HepG2 (cell line): ENCODE data around the gene OR2K2. TPM values are rescaled to one million over a fixed set of nuclear protein-coding genes. Genes with fewer than 3 reads are reported as not detected.

Source experiments
- ATAC-seq: fragments of 200-7000 bp; cut with Tn5 transposase; 3 replicates; pipeline ENCODE4 v1.9.1; 2020; ENCODE audit warnings: mild to moderate bottlenecking, moderate library complexity
- BruUV-seq: library from RNA; stranded (reverse); fragments of 400-500 nt; replicated peaks from 2 replicates; lab custom pipeline; 2021; lab: Mats Ljungman, UMichigan
- CTCF ChIA-PET: fragments of 300-600 bp; formaldehyde crosslinking; extraction: SDS; loops from one replicate; lab custom pipeline; 2021; ENCODE audit warnings: low total read pairs, inconsistent platforms, low intra/inter-chr PET ratio; lab: Yijun Ruan, JAX
- POLR2A ChIA-PET: fragments of 350-600 bp; sonication (Branson Sonifier 250); formaldehyde crosslinking; loops from one replicate; lab custom pipeline; 2020; ENCODE audit warnings: antibody characterized with exemption, inconsistent platforms; lab: Yijun Ruan, JAX
- DNase-seq: peaks from one replicate; pipeline ENCODE4 v3.0.0-alpha.2; 2015; ENCODE audit warnings: low spot score
- FAIRE-seq: peaks from 3 replicates; lab custom pipeline; 2011; peaks lifted over from hg19 to GRCh38; lab: Jason Lieb, UNC
- H2AFZ ChIP-seq: one replicate; pipeline ENCODE4 v1.6.1; 2011; ENCODE audit warnings: low read length, inconsistent platforms
- H3K27ac ChIP-seq: fragments of 300-600 bp; 3 replicates; pipeline ENCODE4 v1.8.0; 2011; ENCODE audit warnings: mixed run types, mild to moderate bottlenecking, mixed read lengths, low read length, inconsistent platforms; ENCODE audit not compliant: insufficient read depth; ENCODE audit errors: extremely low read length
- H3K27me3 ChIP-seq, 2 experiments: fragments of 200-600 bp in 1 of 2; 2 replicates in 1 of 2; 3 replicates in 1 of 2; pipeline versions ENCODE4 v1.6.0 to v1.8.0; 2011; ENCODE audit warnings: low read length in 2 of 2, mild to moderate bottlenecking in 2 of 2, moderate library complexity in 2 of 2, inconsistent platforms in 1 of 2; ENCODE audit not compliant: insufficient read depth in 2 of 2, control insufficient read depth in 1 of 2
- H3K36me3 ChIP-seq, 2 experiments: fragments of 200-600 bp in 1 of 2; replicated peaks in 1 of 2; 2 replicates in 1 of 2; 3 replicates in 1 of 2; pipeline versions ENCODE4 v1.5.1 to v1.8.0; 2011; ENCODE audit warnings: low read length in 2 of 2, inconsistent platforms in 1 of 2; ENCODE audit not compliant: insufficient read depth in 2 of 2, control insufficient read depth in 1 of 2
- H3K4me1 ChIP-seq: 2 replicates; pipeline ENCODE4 v1.5.1; 2012; ENCODE audit warnings: low read length, inconsistent platforms; ENCODE audit not compliant: insufficient read depth
- H3K4me2 ChIP-seq: 2 replicates; pipeline ENCODE4 v1.6.0; 2011; ENCODE audit warnings: low read depth, low read length, inconsistent platforms
- H3K4me3 ChIP-seq, 3 experiments: fragments of 200-600 bp in 1 of 3; sonication (generic), shearing (Covaris generic) in 1 of 3; replicated peaks in 1 of 3; 2 replicates each; pipeline ENCODE4 v1.5.1; 2011 to 2016; ENCODE audit warnings: low read length in 3 of 3, inconsistent platforms in 2 of 3, low read depth in 2 of 3, mild to moderate bottlenecking in 2 of 3, control low read depth in 1 of 3, mixed read lengths in 1 of 3; ENCODE audit not compliant: insufficient read depth in 1 of 3
- H3K79me2 ChIP-seq: one replicate; pipeline ENCODE4 v1.6.1; 2011; ENCODE audit warnings: low read length, inconsistent platforms; ENCODE audit not compliant: insufficient read depth
- H3K9ac ChIP-seq: 2 replicates; pipeline ENCODE4 v1.6.0; 2011; ENCODE audit warnings: mild to moderate bottlenecking, low read depth, low read length, inconsistent platforms; ENCODE audit not compliant: insufficient read depth
- H3K9me3 ChIP-seq: 2 replicates; pipeline ENCODE4 v1.5.1; 2012; ENCODE audit warnings: mild to moderate bottlenecking, low read length
- H4K20me1 ChIP-seq: 2 replicates; pipeline ENCODE4 v1.6.0; 2011; ENCODE audit warnings: inconsistent platforms, mild to moderate bottlenecking, low read length, moderate library complexity; ENCODE audit not compliant: insufficient read depth
- ADNP ChIP-seq: sonication (generic); formaldehyde crosslinking; IDR thresholded peaks from 2 replicates; pipeline ENCODE4 v1.4.0; 2020; ENCODE audit warnings: missing genetic modification reagents
- CREM ChIP-seq, 2 experiments: sonication (generic) in 1 of 2; formaldehyde crosslinking in 1 of 2; IDR thresholded peaks; 2 replicates each; pipeline versions ENCODE4 v1.4.0 to v1.6.1; 2016 to 2020; ENCODE audit warnings: antibody characterized with exemption in 1 of 2, mild to moderate bottlenecking in 1 of 2, missing genetic modification reagents in 1 of 2
- EP300 ChIP-seq, 3 experiments: sonication (generic) in 1 of 3; formaldehyde crosslinking in 1 of 3; IDR thresholded peaks; 2 replicates each; pipeline versions ENCODE4 v1.5.1 to v1.6.1; 2011 to 2020; ENCODE audit warnings: low read depth in 2 of 3, low read length in 2 of 3, borderline replicate concordance in 1 of 3, improper control_type of control experiment in 1 of 3, mild to moderate bottlenecking in 1 of 3, missing genetic modification reagents in 1 of 3, moderate library complexity in 1 of 3
- ERF ChIP-seq: IDR thresholded peaks from 2 replicates; pipeline ENCODE4 v1.6.1; 2018; ENCODE audit warnings: missing biosample characterization, missing genetic modification reagents
- JARID2 ChIP-seq: sonication (generic); formaldehyde crosslinking; IDR thresholded peaks from 2 replicates; pipeline ENCODE4 v1.8.1; 2023; ENCODE audit warnings: missing genetic modification reagents, inconsistent platforms; ENCODE audit not compliant: insufficient replicate concordance
- KLF11 ChIP-seq: IDR thresholded peaks from 2 replicates; pipeline ENCODE4 v1.6.1; 2016; ENCODE audit warnings: missing compliant biosample characterization
- MTF2 ChIP-seq: sonication (generic); formaldehyde crosslinking; IDR thresholded peaks from 2 replicates; pipeline ENCODE4 v1.5.0; 2020; ENCODE audit warnings: missing genetic modification reagents, borderline replicate concordance
- NR2C2 ChIP-seq: sonication (generic); formaldehyde crosslinking; IDR thresholded peaks from 2 replicates; pipeline ENCODE4 v1.4.0; 2020; ENCODE audit warnings: missing genetic modification reagents, mild to moderate bottlenecking, moderate library complexity, borderline replicate concordance
- SIX4 ChIP-seq: sonication (generic); formaldehyde crosslinking; IDR thresholded peaks from 2 replicates; pipeline ENCODE4 v1.4.0; 2020; ENCODE audit warnings: missing genetic modification reagents
- SMAD3 ChIP-seq: sonication (generic); formaldehyde crosslinking; IDR thresholded peaks from 2 replicates; pipeline ENCODE4 v1.4.0; 2020; ENCODE audit warnings: missing genetic modification reagents
- SMARCE1 ChIP-seq: fragments of 450-650 bp; IDR thresholded peaks from 2 replicates; pipeline ENCODE4 v1.6.1; 2017; ENCODE audit warnings: borderline replicate concordance
- TBX2 ChIP-seq: sonication (generic); formaldehyde crosslinking; IDR thresholded peaks from 2 replicates; pipeline ENCODE4 v1.5.0; 2020; ENCODE audit warnings: missing genetic modification reagents, mild to moderate bottlenecking, borderline replicate concordance
- TBX3 ChIP-seq: fragments of 450-650 bp; IDR thresholded peaks from 2 replicates; pipeline ENCODE4 v1.6.1; 2017; ENCODE audit warnings: antibody characterized with exemption, mild to moderate bottlenecking, inconsistent platforms, borderline replicate concordance
- ZBTB20 ChIP-seq: sonication (generic); formaldehyde crosslinking; IDR thresholded peaks from 2 replicates; pipeline ENCODE4 v1.8.1; 2023; ENCODE audit warnings: missing genetic modification reagents, low read depth, mild to moderate bottlenecking, borderline replicate concordance
- ZNF12 ChIP-seq: sonication (generic); formaldehyde crosslinking; IDR thresholded peaks from 2 replicates; pipeline ENCODE4 v1.5.0; 2020; ENCODE audit warnings: missing genetic modification reagents
- ZNF354B ChIP-seq: sonication (generic); formaldehyde crosslinking; IDR thresholded peaks from 2 replicates; pipeline ENCODE4 v1.8.0; 2022; ENCODE audit warnings: mild to moderate bottlenecking, missing genetic modification reagents
- ZNF484 ChIP-seq: sonication (generic); formaldehyde crosslinking; IDR thresholded peaks from 2 replicates; pipeline ENCODE4 v1.5.1; 2020; ENCODE audit warnings: mild to moderate bottlenecking, low read depth, missing genetic modification reagents, borderline replicate concordance
- ZNF543 ChIP-seq: sonication (generic); formaldehyde crosslinking; IDR thresholded peaks from 2 replicates; pipeline ENCODE4 v1.4.0; 2020; ENCODE audit warnings: mild to moderate bottlenecking, missing genetic modification reagents
- ZNF549 ChIP-seq: sonication (generic); formaldehyde crosslinking; IDR thresholded peaks from 2 replicates; pipeline ENCODE4 v1.5.0; 2020; ENCODE audit warnings: missing genetic modification reagents
- ZNF563 ChIP-seq: sonication (generic); formaldehyde crosslinking; IDR thresholded peaks from 2 replicates; pipeline ENCODE4 v1.8.0; 2022; ENCODE audit warnings: mild to moderate bottlenecking, moderate library complexity, missing genetic modification reagents
- WGBS: methylation state at CpG from one replicate; pipeline ENCODE4 v1.1.6; 2017; ENCODE audit warnings: low lambda C conversion rate; 5-methylcytosine and 5-hydroxymethylcytosine counted together
- in situ Hi-C: cut with HindIII; loops from 2 replicates; pipeline ENCODE4 v1.10.0; 2017; ENCODE audit warnings: low pct_unique_long_range_greater_than_20kb; ENCODE audit not compliant: extremely low pct_ligation_motif_present
- intact Hi-C: fragments of 100-400 bp; cut with micrococcal nuclease; formaldehyde crosslinking; loops from one replicate; pipeline ENCODE4 v1.10.0; 2022; ENCODE audit not compliant: unreplicated experiment
- polyA plus RNA-seq, 8 experiments: library from polyadenylated mRNA; depleted of rRNA in 3 of 8; stranded (reverse) in 7 of 8; unstranded in 1 of 8; fragments of >200 nt; fragmentation: Illumina TruSeq in 4 of 8; extraction: Trizol in 4 of 8; gene quantifications; 2 replicates each; pipeline versions ENCODE4 v1.2.1 to v1.2.3, GENCODE V29; 2011 to 2016; ENCODE audit warnings: low read depth in 4 of 8, missing spikeins in 1 of 8, mixed read lengths in 1 of 8; ENCODE audit not compliant: insufficient read depth in 1 of 8
- total RNA-seq, 5 experiments: library from RNA; depleted of rRNA; stranded (reverse); fragments of >200 nt; fragmentation: Illumina TruSeq; extraction: Trizol; gene quantifications; 2 replicates each; pipeline ENCODE4 v1.2.3, GENCODE V29; 2016; ENCODE audit warnings: low read depth in 1 of 5
- TF ChIP-seq, protein P1 (sequence below): IDR thresholded peaks from 2 replicates; pipeline ENCODE4 v1.6.1; 2016; ENCODE audit warnings: mild to moderate bottlenecking
- TF ChIP-seq, protein P2 (sequence below), 2 experiments: fragments of 450-650 bp in 1 of 2; sonication (generic) in 1 of 2; formaldehyde crosslinking; IDR thresholded peaks; 2 replicates each; pipeline versions ENCODE4 v1.5.0 to v1.8.0; 2020 to 2022; ENCODE audit warnings: mild to moderate bottlenecking in 1 of 2, missing genetic modification reagents in 1 of 2
- TF ChIP-seq, protein P3 (sequence below): sonication (generic); formaldehyde crosslinking; IDR thresholded peaks from 2 replicates; pipeline ENCODE4 v1.4.0; 2020; ENCODE audit warnings: missing genetic modification reagents, borderline replicate concordance

The OR2K2 gene
- total and polyA plus RNA-seq, 2 of the 13 experiments (the other 11 are each of a cell fraction or from before 2014, with no cell fraction given): not detected

DNA sequence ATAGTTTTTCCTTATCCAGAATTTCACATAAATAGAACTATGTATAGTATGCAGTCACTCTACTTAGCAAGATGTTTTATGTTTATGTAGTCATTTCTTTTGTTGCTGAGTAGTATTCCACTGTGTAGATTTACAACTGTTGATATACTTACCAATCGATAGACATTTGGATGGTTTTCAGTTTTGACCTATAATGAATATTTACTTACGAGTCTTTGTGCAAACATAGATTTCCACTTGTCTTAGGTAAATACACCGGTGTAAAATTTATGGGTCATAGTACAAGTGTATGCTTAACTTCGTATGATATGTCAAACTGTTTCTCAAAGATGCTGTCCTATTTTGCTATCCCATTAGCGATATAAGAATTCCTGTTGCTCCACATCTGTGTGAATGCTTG is 19.7 kb upstream of the OR2K2 start:
- ATAC-seq: peak; percentile 64
- intact Hi-C loops (no loop called here), in situ Hi-C loops (no loop called here)
- H3K9me3 ChIP-seq: no peaks in the 10 kb centered on the region
- H4K20me1 ChIP-seq: no peaks in the 10 kb centered on the region
- H3K4me2 ChIP-seq: peak overlapping the region; percentile 52
- H3K27me3 ChIP-seq: peaks cover under 1 to 15% of the 10 kb centered on the region in 2 experiments
- H3K36me3 ChIP-seq: no peaks in the 10 kb centered on the region
- FAIRE-seq: no peak
- no peak overlapping the region for H2AFZ ChIP-seq
- no peaks in the 10 kb centered on the region for H3K79me2 ChIP-seq
- DNase-seq: peak; percentile 89
- H3K4me3 ChIP-seq: no peak overlapping the region; a peak in 1 of 6 replicates
- ChIA-PET POLR2A (no interaction called here), CTCF (no interaction called here)
- no TSS peak for BruUV-seq
- H3K4me1 ChIP-seq: peaks cover 40% of the 10 kb centered on the region
- no peak overlapping the region for H3K9ac ChIP-seq
- no peak overlapping the region for H3K27ac ChIP-seq
- 3% methylated on average over 5 of the region's 5 CpGs for WGBS
- TF ChIP-seq MTF2 (CRISPR knock-in tag) (no peak), SMAD3 (peak; percentile 74; the same call in 1 of the 2 replicates), TBX3 (peak; percentile 98), TBX2 (CRISPR knock-in tag) (no peak), ZNF12 (CRISPR knock-in tag) (no peak), EP300 (IDR thresholded peaks at IDR 0.05; ENCODE audit: low read depth in 2 of 2, low read length in 2 of 2) (peak in 1 of 2 experiments; percentile 84; a peak in 2 of 4 replicates), EP300 (CRISPR knock-in tag; IDR thresholded peaks at IDR 0.05; ENCODE audit: borderline replicate concordance) (no peak), ERF (peak; percentile 44; the same call in 1 of the 2 replicates), NR2C2 (peak; percentile 27; the same call in 1 of the 2 replicates), ZNF484 (CRISPR knock-in tag) (no peak), SIX4 (CRISPR knock-in tag) (peak; percentile 79), JARID2 (CRISPR knock-in tag) (no peak), KLF11 (CRISPR knock-in tag) (no peak), CREM (IDR thresholded peaks at IDR 0.05) (peak; percentile 76), CREM (CRISPR knock-in tag; IDR thresholded peaks at IDR 0.05) (no peak), ZNF549 (no peak), ZNF563 (CRISPR knock-in tag) (no peak), ADNP (CRISPR knock-in tag) (no peak), SMARCE1 (0 out of 2 replicates have a peak, but pooled peaks have one; percentile 54), ZBTB20 (CRISPR knock-in tag) (peak; percentile 100), ZNF354B (no peak), ZNF543 (CRISPR knock-in tag) (no peak)
- TF ChIP-seq, protein P1, sequence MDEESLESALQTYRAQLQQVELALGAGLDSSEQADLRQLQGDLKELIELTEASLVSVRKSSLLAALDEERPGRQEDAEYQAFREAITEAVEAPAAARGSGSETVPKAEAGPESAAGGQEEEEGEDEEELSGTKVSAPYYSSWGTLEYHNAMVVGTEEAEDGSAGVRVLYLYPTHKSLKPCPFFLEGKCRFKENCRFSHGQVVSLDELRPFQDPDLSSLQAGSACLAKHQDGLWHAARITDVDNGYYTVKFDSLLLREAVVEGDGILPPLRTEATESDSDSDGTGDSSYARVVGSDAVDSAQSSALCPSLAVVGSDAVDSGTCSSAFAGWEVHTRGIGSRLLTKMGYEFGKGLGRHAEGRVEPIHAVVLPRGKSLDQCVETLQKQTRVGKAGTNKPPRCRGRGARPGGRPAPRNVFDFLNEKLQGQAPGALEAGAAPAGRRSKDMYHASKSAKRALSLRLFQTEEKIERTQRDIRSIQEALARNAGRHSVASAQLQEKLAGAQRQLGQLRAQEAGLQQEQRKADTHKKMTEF (CRISPR knock-in tag): peak; percentile 71
- TF ChIP-seq, protein P2, sequence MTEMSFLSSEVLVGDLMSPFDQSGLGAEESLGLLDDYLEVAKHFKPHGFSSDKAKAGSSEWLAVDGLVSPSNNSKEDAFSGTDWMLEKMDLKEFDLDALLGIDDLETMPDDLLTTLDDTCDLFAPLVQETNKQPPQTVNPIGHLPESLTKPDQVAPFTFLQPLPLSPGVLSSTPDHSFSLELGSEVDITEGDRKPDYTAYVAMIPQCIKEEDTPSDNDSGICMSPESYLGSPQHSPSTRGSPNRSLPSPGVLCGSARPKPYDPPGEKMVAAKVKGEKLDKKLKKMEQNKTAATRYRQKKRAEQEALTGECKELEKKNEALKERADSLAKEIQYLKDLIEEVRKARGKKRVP (CRISPR knock-in tag; IDR thresholded peaks at IDR 0.05): peak in 1 of 2 experiments; percentile 37; a peak in 1 of 4 replicates
- TF ChIP-seq, protein P3, sequence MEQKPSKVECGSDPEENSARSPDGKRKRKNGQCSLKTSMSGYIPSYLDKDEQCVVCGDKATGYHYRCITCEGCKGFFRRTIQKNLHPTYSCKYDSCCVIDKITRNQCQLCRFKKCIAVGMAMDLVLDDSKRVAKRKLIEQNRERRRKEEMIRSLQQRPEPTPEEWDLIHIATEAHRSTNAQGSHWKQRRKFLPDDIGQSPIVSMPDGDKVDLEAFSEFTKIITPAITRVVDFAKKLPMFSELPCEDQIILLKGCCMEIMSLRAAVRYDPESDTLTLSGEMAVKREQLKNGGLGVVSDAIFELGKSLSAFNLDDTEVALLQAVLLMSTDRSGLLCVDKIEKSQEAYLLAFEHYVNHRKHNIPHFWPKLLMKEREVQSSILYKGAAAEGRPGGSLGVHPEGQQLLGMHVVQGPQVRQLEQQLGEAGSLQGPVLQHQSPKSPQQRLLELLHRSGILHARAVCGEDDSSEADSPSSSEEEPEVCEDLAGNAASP: peak; percentile 39; the same call in 1 of the 2 replicates
